Neural cell (in vitro differentiated cells): ENCODE measurements around the gene PIK3AP1.

ENCODE experiments used
- EZH2 ChIP-seq: fragments of 200-600, 300-800 bp; shearing (Covaris generic), sonication (generic); IDR thresholded peaks from 2 replicates; pipeline ENCODE4 v1.6.1; 2014; ENCODE audit warnings: antibody characterized with exemption, low read length, borderline replicate concordance, mild to moderate bottlenecking; ENCODE audit not compliant: insufficient read depth, poor library complexity, severe bottlenecking
- POLR2AphosphoS5 ChIP-seq: IDR thresholded peaks from 2 replicates; pipeline ENCODE4 v1.6.1; 2012
- RAD21 ChIP-seq: fragments of 450-650 bp; conservative IDR thresholded peaks from 2 replicates; pipeline ENCODE4 v1.6.1; 2014; ENCODE audit warnings: antibody characterized with exemption, mild to moderate bottlenecking, moderate library complexity
- SMC3 ChIP-seq: fragments of 450-650 bp; conservative IDR thresholded peaks from 2 replicates; pipeline ENCODE4 v1.6.1; 2014; ENCODE audit warnings: antibody characterized with exemption, mild to moderate bottlenecking, moderate library complexity; ENCODE audit not compliant: poor library complexity
- TAF1 ChIP-seq: IDR thresholded peaks from 2 replicates; pipeline ENCODE4 v1.6.1; 2012; ENCODE audit warnings: low read depth
- TF ChIP-seq, protein P1 (sequence below): fragments of 450-650 bp; IDR thresholded peaks from 2 replicates; pipeline ENCODE4 v1.5.1; 2014; ENCODE audit warnings: antibody characterized with exemption, mild to moderate bottlenecking, moderate library complexity; ENCODE audit not compliant: poor library complexity, severe bottlenecking
- TF ChIP-seq, protein P2 (sequence below): IDR thresholded peaks from 2 replicates; pipeline ENCODE4 v1.6.1; 2012; ENCODE audit warnings: borderline replicate concordance

DNA sequence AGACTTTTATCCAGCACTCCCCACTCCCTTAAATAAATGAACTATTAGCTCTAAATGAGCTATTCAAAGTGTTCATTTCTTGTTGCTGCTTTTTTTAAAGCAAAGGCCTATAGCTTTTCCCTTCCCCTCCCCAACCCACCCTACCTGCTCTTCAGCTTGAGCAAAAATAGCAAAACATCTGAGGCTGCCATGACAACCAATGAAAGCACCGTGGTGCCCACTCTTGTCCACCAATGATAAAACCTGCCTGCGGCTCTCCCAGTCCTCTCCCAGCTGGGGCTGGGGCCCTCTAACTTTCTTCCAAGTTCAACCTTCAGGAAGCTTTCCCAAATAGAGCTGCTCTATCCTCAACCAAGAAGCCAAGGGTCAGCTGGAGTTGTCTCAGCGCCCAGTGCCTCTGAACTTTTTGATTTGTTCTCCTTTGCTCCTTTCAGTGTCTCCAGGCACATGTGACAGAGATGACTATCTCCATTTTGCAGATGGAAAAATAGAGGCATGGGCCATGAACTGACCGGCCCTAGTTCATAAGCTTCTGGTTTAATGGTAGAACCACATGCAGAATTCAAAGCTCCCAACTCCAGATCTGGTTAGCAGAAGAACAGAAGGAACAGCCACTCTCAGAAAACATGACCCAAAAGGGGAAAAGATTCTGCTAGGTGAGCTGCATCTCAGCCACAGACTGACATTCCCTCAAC is 47.7 kb downstream of the PIK3AP1 start:
- TF ChIP-seq EZH2 = no peak
- TF ChIP-seq, protein P1, sequence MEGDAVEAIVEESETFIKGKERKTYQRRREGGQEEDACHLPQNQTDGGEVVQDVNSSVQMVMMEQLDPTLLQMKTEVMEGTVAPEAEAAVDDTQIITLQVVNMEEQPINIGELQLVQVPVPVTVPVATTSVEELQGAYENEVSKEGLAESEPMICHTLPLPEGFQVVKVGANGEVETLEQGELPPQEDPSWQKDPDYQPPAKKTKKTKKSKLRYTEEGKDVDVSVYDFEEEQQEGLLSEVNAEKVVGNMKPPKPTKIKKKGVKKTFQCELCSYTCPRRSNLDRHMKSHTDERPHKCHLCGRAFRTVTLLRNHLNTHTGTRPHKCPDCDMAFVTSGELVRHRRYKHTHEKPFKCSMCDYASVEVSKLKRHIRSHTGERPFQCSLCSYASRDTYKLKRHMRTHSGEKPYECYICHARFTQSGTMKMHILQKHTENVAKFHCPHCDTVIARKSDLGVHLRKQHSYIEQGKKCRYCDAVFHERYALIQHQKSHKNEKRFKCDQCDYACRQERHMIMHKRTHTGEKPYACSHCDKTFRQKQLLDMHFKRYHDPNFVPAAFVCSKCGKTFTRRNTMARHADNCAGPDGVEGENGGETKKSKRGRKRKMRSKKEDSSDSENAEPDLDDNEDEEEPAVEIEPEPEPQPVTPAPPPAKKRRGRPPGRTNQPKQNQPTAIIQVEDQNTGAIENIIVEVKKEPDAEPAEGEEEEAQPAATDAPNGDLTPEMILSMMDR = no peak
- no peak for TF ChIP-seq SMC3
- TF ChIP-seq RAD21 = no peak
- TF ChIP-seq TAF1 = no peak
- TF ChIP-seq POLR2AphosphoS5 = no peak
- TF ChIP-seq, protein P2, sequence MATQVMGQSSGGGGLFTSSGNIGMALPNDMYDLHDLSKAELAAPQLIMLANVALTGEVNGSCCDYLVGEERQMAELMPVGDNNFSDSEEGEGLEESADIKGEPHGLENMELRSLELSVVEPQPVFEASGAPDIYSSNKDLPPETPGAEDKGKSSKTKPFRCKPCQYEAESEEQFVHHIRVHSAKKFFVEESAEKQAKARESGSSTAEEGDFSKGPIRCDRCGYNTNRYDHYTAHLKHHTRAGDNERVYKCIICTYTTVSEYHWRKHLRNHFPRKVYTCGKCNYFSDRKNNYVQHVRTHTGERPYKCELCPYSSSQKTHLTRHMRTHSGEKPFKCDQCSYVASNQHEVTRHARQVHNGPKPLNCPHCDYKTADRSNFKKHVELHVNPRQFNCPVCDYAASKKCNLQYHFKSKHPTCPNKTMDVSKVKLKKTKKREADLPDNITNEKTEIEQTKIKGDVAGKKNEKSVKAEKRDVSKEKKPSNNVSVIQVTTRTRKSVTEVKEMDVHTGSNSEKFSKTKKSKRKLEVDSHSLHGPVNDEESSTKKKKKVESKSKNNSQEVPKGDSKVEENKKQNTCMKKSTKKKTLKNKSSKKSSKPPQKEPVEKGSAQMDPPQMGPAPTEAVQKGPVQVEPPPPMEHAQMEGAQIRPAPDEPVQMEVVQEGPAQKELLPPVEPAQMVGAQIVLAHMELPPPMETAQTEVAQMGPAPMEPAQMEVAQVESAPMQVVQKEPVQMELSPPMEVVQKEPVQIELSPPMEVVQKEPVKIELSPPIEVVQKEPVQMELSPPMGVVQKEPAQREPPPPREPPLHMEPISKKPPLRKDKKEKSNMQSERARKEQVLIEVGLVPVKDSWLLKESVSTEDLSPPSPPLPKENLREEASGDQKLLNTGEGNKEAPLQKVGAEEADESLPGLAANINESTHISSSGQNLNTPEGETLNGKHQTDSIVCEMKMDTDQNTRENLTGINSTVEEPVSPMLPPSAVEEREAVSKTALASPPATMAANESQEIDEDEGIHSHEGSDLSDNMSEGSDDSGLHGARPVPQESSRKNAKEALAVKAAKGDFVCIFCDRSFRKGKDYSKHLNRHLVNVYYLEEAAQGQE = no peak
